HL-60 (cell line): ENCODE data around the gene LPAR5.

ENCODE experiments used
- CTCF ChIP-seq: IDR thresholded peaks from one replicate; pipeline ENCODE4 v1.5.1; 2011; ENCODE audit warnings: low read length, control low read depth, inconsistent platforms; ENCODE audit not compliant: insufficient read depth
- GABPA ChIP-seq: IDR thresholded peaks from 2 replicates; pipeline ENCODE4 v1.6.1; 2012; ENCODE audit warnings: low read depth
- POLR2AphosphoS5 ChIP-seq: IDR thresholded peaks from 2 replicates; pipeline ENCODE4 v1.6.1; 2012; ENCODE audit warnings: low read depth
- REST ChIP-seq: IDR thresholded peaks from 2 replicates; pipeline ENCODE4 v1.6.1; 2012; ENCODE audit warnings: low read depth; ENCODE audit not compliant: insufficient replicate concordance
- SPI1 ChIP-seq: IDR thresholded peaks from 2 replicates; pipeline ENCODE4 v1.6.1; 2012; ENCODE audit warnings: low read depth, mild to moderate bottlenecking, borderline replicate concordance

- TF ChIP-seq CTCF, result no peak
- no peak for TF ChIP-seq POLR2AphosphoS5
- no peak for TF ChIP-seq REST
- TF ChIP-seq GABPA, result no peak
- no peak for TF ChIP-seq SPI1
Measured at GRCh38 chr12:6582959-6583358, 52.8 kb downstream of the LPAR5 start.
